Neural cell (in vitro differentiated cells): Measurements from ENCODE around the gene THRAP3. TPM values are rescaled to one million over a fixed set of nuclear protein-coding genes. Genes with fewer than 3 reads are reported as not detected.

Source experiments
- H2AFZ ChIP-seq: fragments of 200-600, 300-800 bp; sonication (generic), shearing (Covaris generic); 2 replicates; pipeline ENCODE4 v1.6.0; 2014; ENCODE audit warnings: low read depth, mild to moderate bottlenecking, antibody characterized with exemption, low read length, moderate library complexity
- H3F3A ChIP-seq: fragments of 200-600 bp; shearing (Covaris generic); 2 replicates; pipeline ENCODE4 v1.6.1; 2016; ENCODE audit warnings: mild to moderate bottlenecking, moderate library complexity, mixed read lengths, antibody characterized with exemption, low read length; ENCODE audit not compliant: insufficient read depth, poor library complexity, severe bottlenecking
- H3K27ac ChIP-seq: fragments of 200-600, 300-800 bp; sonication (generic), shearing (Covaris generic); 2 replicates; pipeline ENCODE4 v1.5.1; 2014; ENCODE audit warnings: mild to moderate bottlenecking, low read length, moderate library complexity
- H3K27me3 ChIP-seq: fragments of 300-800, 200-600 bp; sonication (generic), shearing (Covaris generic); 2 replicates; pipeline ENCODE4 v1.6.0; 2014; ENCODE audit warnings: mild to moderate bottlenecking, low read depth, low read length, moderate library complexity; ENCODE audit not compliant: insufficient read depth
- H3K36me3 ChIP-seq: fragments of 300-800, 200-600 bp; sonication (generic), shearing (Covaris generic); 2 replicates; pipeline ENCODE4 v1.5.1; 2014; ENCODE audit warnings: mild to moderate bottlenecking, antibody characterized with exemption, low read length, moderate library complexity; ENCODE audit not compliant: insufficient read depth
- H3K4me2 ChIP-seq: fragments of 300-800, 200-600 bp; sonication (generic), shearing (Covaris generic); 2 replicates; pipeline ENCODE4 v1.6.0; 2014; ENCODE audit warnings: mild to moderate bottlenecking, low read length
- H3K4me3 ChIP-seq: fragments of 300-800, 200-600 bp; sonication (generic), shearing (Covaris generic); 2 replicates; pipeline ENCODE4 v1.5.1; 2014; ENCODE audit warnings: mild to moderate bottlenecking, low read length, moderate library complexity
- H3K79me2 ChIP-seq: fragments of 200-600 bp; shearing (Covaris generic); replicated peaks from 2 replicates; pipeline ENCODE4 v1.6.0; 2014; ENCODE audit warnings: mild to moderate bottlenecking, low read length, moderate library complexity; ENCODE audit not compliant: insufficient read depth
- H3K9ac ChIP-seq: fragments of 300-800, 200-600 bp; sonication (generic), shearing (Covaris generic); 2 replicates; pipeline ENCODE4 v1.6.1; 2016; ENCODE audit warnings: mild to moderate bottlenecking, low read length, mixed read lengths
- H3K9me2 ChIP-seq: fragments of 200-600 bp; shearing (Covaris generic); 2 replicates; pipeline ENCODE4 v1.6.1; 2016; ENCODE audit warnings: mild to moderate bottlenecking, low read length, mixed read lengths; ENCODE audit not compliant: insufficient read depth
- H3K9me3 ChIP-seq: fragments of 200-600, 300-800 bp; sonication (generic), shearing (Covaris generic); 2 replicates; pipeline ENCODE4 v1.6.1; 2016; ENCODE audit warnings: mild to moderate bottlenecking, mixed run types, low read length, moderate library complexity, mixed read lengths
- H4K20me1 ChIP-seq: fragments of 200-600 bp; shearing (Covaris generic); 2 replicates; pipeline ENCODE4 v1.6.1; 2016; ENCODE audit warnings: mild to moderate bottlenecking, mixed run types; ENCODE audit not compliant: insufficient read depth
- CTCF ChIP-seq: fragments of 450-650 bp; IDR thresholded peaks from 2 replicates; pipeline ENCODE4 v1.5.1; 2014; ENCODE audit warnings: antibody characterized with exemption, mild to moderate bottlenecking, moderate library complexity; ENCODE audit not compliant: poor library complexity, severe bottlenecking
- EP300 ChIP-seq: fragments of 450-650 bp; conservative IDR thresholded peaks from 2 replicates; pipeline ENCODE4 v1.6.1; 2014; ENCODE audit warnings: antibody characterized with exemption, mild to moderate bottlenecking, moderate library complexity; ENCODE audit not compliant: poor library complexity, severe bottlenecking
- EZH2 ChIP-seq: fragments of 200-600, 300-800 bp; shearing (Covaris generic), sonication (generic); IDR thresholded peaks from 2 replicates; pipeline ENCODE4 v1.6.1; 2014; ENCODE audit warnings: antibody characterized with exemption, low read length, borderline replicate concordance, mild to moderate bottlenecking; ENCODE audit not compliant: insufficient read depth, poor library complexity, severe bottlenecking
- MXI1 ChIP-seq: fragments of 450-650 bp; conservative IDR thresholded peaks from 2 replicates; pipeline ENCODE4 v1.6.1; 2014; ENCODE audit warnings: antibody characterized with exemption, mild to moderate bottlenecking; ENCODE audit not compliant: poor library complexity, severe bottlenecking
- POLR2AphosphoS5 ChIP-seq: IDR thresholded peaks from 2 replicates; pipeline ENCODE4 v1.6.1; 2012
- RAD21 ChIP-seq: fragments of 450-650 bp; conservative IDR thresholded peaks from 2 replicates; pipeline ENCODE4 v1.6.1; 2014; ENCODE audit warnings: antibody characterized with exemption, mild to moderate bottlenecking, moderate library complexity
- REST ChIP-seq: IDR thresholded peaks from 2 replicates; pipeline ENCODE4 v1.6.1; 2012; ENCODE audit warnings: borderline replicate concordance
- SMC3 ChIP-seq: fragments of 450-650 bp; conservative IDR thresholded peaks from 2 replicates; pipeline ENCODE4 v1.6.1; 2014; ENCODE audit warnings: antibody characterized with exemption, mild to moderate bottlenecking, moderate library complexity; ENCODE audit not compliant: poor library complexity
- TAF1 ChIP-seq: IDR thresholded peaks from 2 replicates; pipeline ENCODE4 v1.6.1; 2012; ENCODE audit warnings: low read depth
- polyA plus RNA-seq: library from polyadenylated mRNA; depleted of rRNA; stranded (reverse); fragments of >200 nt; gene quantifications from 2 replicates; pipeline ENCODE4 v1.2.3, GENCODE V29; 2014

The THRAP3 gene
- polyA plus RNA-seq, 1 donor from 2014 or later: 54.4 TPM

- Histone ChIP-seq H3K79me2 (peaks cover 25% of the 10 kb centered on the region), H3K4me2 (peak overlapping the region; percentile 74), H3K9me3 (no peaks in the 10 kb centered on the region), H3K9me2 (no peaks in the 10 kb centered on the region), H3K9ac (no peak overlapping the region), H2AFZ (no peak overlapping the region), H3K4me3 (peak overlapping the region; percentile 79), H3F3A (peaks cover 5% of the 10 kb centered on the region), H3K27me3 (no peaks in the 10 kb centered on the region), H4K20me1 (peaks cover 9% of the 10 kb centered on the region), H3K36me3 (no peaks in the 10 kb centered on the region), H3K27ac (peak overlapping the region; percentile 84)
- TF ChIP-seq TAF1 (no peak), EP300 (no peak), REST (no peak), POLR2AphosphoS5 (no peak), MXI1 (no peak), RAD21 (no peak), SMC3 (no peak), CTCF (no peak), EZH2 (no peak)
Measured at GRCh38 chr1:36222481-36223380, 1.5 kb upstream of the THRAP3 start.

- H3K9me3 ChIP-seq: no peaks in the 10 kb centered on the region
- peaks cover 5% of the 10 kb centered on the region for H3F3A ChIP-seq
- peak overlapping the region; percentile 97 for H2AFZ ChIP-seq
- H3K9ac ChIP-seq: peak overlapping the region; percentile 87
- H4K20me1 ChIP-seq: peaks cover 9% of the 10 kb centered on the region
- H3K4me3 ChIP-seq: peak overlapping the region; percentile 79
- TF ChIP-seq TAF1 (no peak), EP300 (no peak), RAD21 (no peak), SMC3 (no peak), EZH2 (no peak), MXI1 (no peak)
- H3K4me2 ChIP-seq: peak overlapping the region; percentile 74
- H3K9me2 ChIP-seq: no peaks in the 10 kb centered on the region
- no peaks in the 10 kb centered on the region for H3K27me3 ChIP-seq
- peak overlapping the region; percentile 84 for H3K27ac ChIP-seq
- H3K36me3 ChIP-seq: no peaks in the 10 kb centered on the region
- H3K79me2 ChIP-seq: peaks cover 27% of the 10 kb centered on the region
Measured at GRCh38 chr1:36223381-36223995, 755 bp upstream of the THRAP3 start.
